ENCODE results near the gene TBC1D10A.

- TF ChIP-seq POLR2A (IDR thresholded peaks at IDR 0.05; ENCODE audit: low read depth, low read length) = no peak
- no peak for TF ChIP-seq POLR2AphosphoS5 (IDR thresholded peaks at IDR 0.05; ENCODE audit: low read depth, low read length)
- no peak for TF ChIP-seq TAF1 (IDR thresholded peaks at IDR 0.05; ENCODE audit: borderline replicate concordance, low read depth, low read length)
Observed at GRCh38 chr22:30289141-30289979, 37.4 kb downstream of the TBC1D10A start, which contains the start of gene CASTOR1.

Data from GM12892 (cell line).